HepG2 (cell line): ENCODE results near the gene HLF. TPM values are rescaled to one million over a fixed set of nuclear protein-coding genes. Genes with fewer than 3 reads are reported as not detected.

Experiments
- ATAC-seq: fragments of 200-7000 bp; cut with Tn5 transposase; 3 replicates; pipeline ENCODE4 v1.9.1; 2020; ENCODE audit warnings: mild to moderate bottlenecking, moderate library complexity
- BruUV-seq: library from RNA; stranded (reverse); fragments of 400-500 nt; replicated peaks from 2 replicates; lab custom pipeline; 2021; lab: Mats Ljungman, UMichigan
- CTCF ChIA-PET: fragments of 300-600 bp; formaldehyde crosslinking; extraction: SDS; loops from one replicate; lab custom pipeline; 2021; ENCODE audit warnings: low total read pairs, inconsistent platforms, low intra/inter-chr PET ratio; lab: Yijun Ruan, JAX
- POLR2A ChIA-PET: fragments of 350-600 bp; sonication (Branson Sonifier 250); formaldehyde crosslinking; loops from one replicate; lab custom pipeline; 2020; ENCODE audit warnings: antibody characterized with exemption, inconsistent platforms; lab: Yijun Ruan, JAX
- DNase-seq: peaks from one replicate; pipeline ENCODE4 v3.0.0-alpha.2; 2015; ENCODE audit warnings: low spot score
- FAIRE-seq: peaks from 3 replicates; lab custom pipeline; 2011; peaks lifted over from hg19 to GRCh38; lab: Jason Lieb, UNC
- H2AFZ ChIP-seq: one replicate; pipeline ENCODE4 v1.6.1; 2011; ENCODE audit warnings: low read length, inconsistent platforms
- H3K27ac ChIP-seq: fragments of 300-600 bp; 3 replicates; pipeline ENCODE4 v1.8.0; 2011; ENCODE audit warnings: mixed run types, mild to moderate bottlenecking, mixed read lengths, low read length, inconsistent platforms; ENCODE audit not compliant: insufficient read depth; ENCODE audit errors: extremely low read length
- H3K27me3 ChIP-seq, 2 experiments: fragments of 200-600 bp in 1 of 2; 2 replicates in 1 of 2; 3 replicates in 1 of 2; pipeline versions ENCODE4 v1.6.0 to v1.8.0; 2011; ENCODE audit warnings: low read length in 2 of 2, mild to moderate bottlenecking in 2 of 2, moderate library complexity in 2 of 2, inconsistent platforms in 1 of 2; ENCODE audit not compliant: insufficient read depth in 2 of 2, control insufficient read depth in 1 of 2
- H3K36me3 ChIP-seq, 2 experiments: fragments of 200-600 bp in 1 of 2; replicated peaks in 1 of 2; 2 replicates in 1 of 2; 3 replicates in 1 of 2; pipeline versions ENCODE4 v1.5.1 to v1.8.0; 2011; ENCODE audit warnings: low read length in 2 of 2, inconsistent platforms in 1 of 2; ENCODE audit not compliant: insufficient read depth in 2 of 2, control insufficient read depth in 1 of 2
- H3K4me1 ChIP-seq: 2 replicates; pipeline ENCODE4 v1.5.1; 2012; ENCODE audit warnings: low read length, inconsistent platforms; ENCODE audit not compliant: insufficient read depth
- H3K4me2 ChIP-seq: 2 replicates; pipeline ENCODE4 v1.6.0; 2011; ENCODE audit warnings: low read depth, low read length, inconsistent platforms
- H3K4me3 ChIP-seq, 3 experiments: fragments of 200-600 bp in 1 of 3; sonication (generic), shearing (Covaris generic) in 1 of 3; replicated peaks in 1 of 3; 2 replicates each; pipeline ENCODE4 v1.5.1; 2011 to 2016; ENCODE audit warnings: low read length in 3 of 3, inconsistent platforms in 2 of 3, low read depth in 2 of 3, mild to moderate bottlenecking in 2 of 3, control low read depth in 1 of 3, mixed read lengths in 1 of 3; ENCODE audit not compliant: insufficient read depth in 1 of 3
- H3K79me2 ChIP-seq: one replicate; pipeline ENCODE4 v1.6.1; 2011; ENCODE audit warnings: low read length, inconsistent platforms; ENCODE audit not compliant: insufficient read depth
- H3K9ac ChIP-seq: 2 replicates; pipeline ENCODE4 v1.6.0; 2011; ENCODE audit warnings: mild to moderate bottlenecking, low read depth, low read length, inconsistent platforms; ENCODE audit not compliant: insufficient read depth
- H3K9me3 ChIP-seq: 2 replicates; pipeline ENCODE4 v1.5.1; 2012; ENCODE audit warnings: mild to moderate bottlenecking, low read length
- H4K20me1 ChIP-seq: 2 replicates; pipeline ENCODE4 v1.6.0; 2011; ENCODE audit warnings: inconsistent platforms, mild to moderate bottlenecking, low read length, moderate library complexity; ENCODE audit not compliant: insufficient read depth
- DMAP1 ChIP-seq: IDR thresholded peaks from 2 replicates; pipeline ENCODE4 v1.6.1; 2016
- GATAD2A ChIP-seq: IDR thresholded peaks from 2 replicates; pipeline ENCODE4 v1.6.1; 2016
- GRHL1 ChIP-seq: sonication (generic); formaldehyde crosslinking; conservative IDR thresholded peaks from 2 replicates; pipeline ENCODE4 v1.8.0; 2022; ENCODE audit warnings: missing genetic modification reagents
- HMG20A ChIP-seq: IDR thresholded peaks from 2 replicates; pipeline ENCODE4 v1.6.1; 2016; ENCODE audit warnings: borderline replicate concordance
- JUN ChIP-seq: sonication (generic); formaldehyde crosslinking; IDR thresholded peaks from 2 replicates; pipeline ENCODE4 v1.4.0; 2020; ENCODE audit warnings: mild to moderate bottlenecking, missing genetic modification reagents
- LBX2 ChIP-seq: sonication (generic); formaldehyde crosslinking; IDR thresholded peaks from 2 replicates; pipeline ENCODE4 v1.5.0; 2020; ENCODE audit warnings: missing genetic modification reagents, mild to moderate bottlenecking, borderline replicate concordance
- NR2C2 ChIP-seq: sonication (generic); formaldehyde crosslinking; IDR thresholded peaks from 2 replicates; pipeline ENCODE4 v1.4.0; 2020; ENCODE audit warnings: missing genetic modification reagents, mild to moderate bottlenecking, moderate library complexity, borderline replicate concordance
- RBM22 ChIP-seq: fragments of 200-400 bp; formaldehyde crosslinking; optimal IDR thresholded peaks from 2 replicates; pipeline ENCODE3; 2017; ENCODE audit warnings: mild to moderate bottlenecking, low read length, moderate library complexity
- SNAPC5 ChIP-seq: sonication (generic); formaldehyde crosslinking; IDR thresholded peaks from 2 replicates; pipeline ENCODE4 v1.8.1; 2023; ENCODE audit warnings: mild to moderate bottlenecking, missing genetic modification reagents, borderline replicate concordance
- TAF15 ChIP-seq: fragments of 200-400 bp; formaldehyde crosslinking; IDR thresholded peaks from one replicate; pipeline ENCODE4 v1.6.1; 2018; ENCODE audit warnings: mild to moderate bottlenecking, low read depth, low read length; ENCODE audit not compliant: poor library complexity, severe bottlenecking
- ZBTB10 ChIP-seq: sonication (generic); formaldehyde crosslinking; IDR thresholded peaks from 2 replicates; pipeline ENCODE4 v1.4.0; 2020; ENCODE audit warnings: missing genetic modification reagents, borderline replicate concordance
- ZNF3 ChIP-seq: IDR thresholded peaks from 2 replicates; pipeline ENCODE4 v1.7.0; 2017; ENCODE audit warnings: inconsistent platforms
- ZNF337 ChIP-seq: sonication (generic); formaldehyde crosslinking; IDR thresholded peaks from 2 replicates; pipeline ENCODE4 v1.5.1; 2020; ENCODE audit warnings: missing genetic modification reagents, low read depth, mild to moderate bottlenecking, borderline replicate concordance
- ZNF562 ChIP-seq: sonication (generic); formaldehyde crosslinking; IDR thresholded peaks from 2 replicates; pipeline ENCODE4 v1.8.0; 2022; ENCODE audit warnings: missing genetic modification reagents, borderline replicate concordance
- ZNF589 ChIP-seq: sonication (generic); formaldehyde crosslinking; conservative IDR thresholded peaks from 2 replicates; pipeline ENCODE4 v1.8.0; 2022; ENCODE audit warnings: mild to moderate bottlenecking, moderate library complexity, missing genetic modification reagents
- ZNF883 ChIP-seq: sonication (generic); formaldehyde crosslinking; IDR thresholded peaks from 2 replicates; pipeline ENCODE4 v1.5.1; 2020; ENCODE audit warnings: mild to moderate bottlenecking, missing genetic modification reagents; ENCODE audit errors: not compliant biosample characterization
- WGBS: methylation state at CpG from one replicate; pipeline ENCODE4 v1.1.6; 2017; ENCODE audit warnings: low lambda C conversion rate; 5-methylcytosine and 5-hydroxymethylcytosine counted together
- in situ Hi-C: cut with HindIII; loops from 2 replicates; pipeline ENCODE4 v1.10.0; 2017; ENCODE audit warnings: low pct_unique_long_range_greater_than_20kb; ENCODE audit not compliant: extremely low pct_ligation_motif_present
- intact Hi-C: fragments of 100-400 bp; cut with micrococcal nuclease; formaldehyde crosslinking; loops from one replicate; pipeline ENCODE4 v1.10.0; 2022; ENCODE audit not compliant: unreplicated experiment
- polyA plus RNA-seq, 8 experiments: library from polyadenylated mRNA; depleted of rRNA in 3 of 8; stranded (reverse) in 7 of 8; unstranded in 1 of 8; fragments of >200 nt; fragmentation: Illumina TruSeq in 4 of 8; extraction: Trizol in 4 of 8; gene quantifications; 2 replicates each; pipeline versions ENCODE4 v1.2.1 to v1.2.3, GENCODE V29; 2011 to 2016; ENCODE audit warnings: low read depth in 4 of 8, missing spikeins in 1 of 8, mixed read lengths in 1 of 8; ENCODE audit not compliant: insufficient read depth in 1 of 8
- total RNA-seq, 5 experiments: library from RNA; depleted of rRNA; stranded (reverse); fragments of >200 nt; fragmentation: Illumina TruSeq; extraction: Trizol; gene quantifications; 2 replicates each; pipeline ENCODE4 v1.2.3, GENCODE V29; 2016; ENCODE audit warnings: low read depth in 1 of 5

Gene HLF
- total and polyA plus RNA-seq, 2 of the 13 experiments (the other 11 are each of a cell fraction or from before 2014, with no cell fraction given): 202 to 346 TPM

GRCh38 chr17:55350825-55351205 is 86.1 kb downstream of the HLF start (continued):
- TF ChIP-seq NR2C2 (CRISPR knock-in tag) (no peak), ZBTB10 (CRISPR knock-in tag) (no peak), ZNF589 (CRISPR knock-in tag) (no peak), RBM22 (no peak), GRHL1 (CRISPR knock-in tag) (no peak), GATAD2A (peak; percentile 7; the same call in 1 of the 2 replicates)

- ChIA-PET POLR2A (no interaction called here), CTCF (no interaction called here)
- Histone ChIP-seq H4K20me1 (no peaks in the 10 kb centered on the region), H2AFZ (peak overlapping the region; percentile 24), H3K79me2 (no peaks in the 10 kb centered on the region), H3K4me1 (peaks cover 43% of the 10 kb centered on the region), H3K4me2 (peak overlapping the region; percentile 23), H3K27ac (no peak overlapping the region), H3K36me3 (no peaks in the 10 kb centered on the region), H3K4me3 (no peak overlapping the region), H3K9me3 (peaks cover 7% of the 10 kb centered on the region), H3K9ac (no peak overlapping the region), H3K27me3 (no peaks in the 10 kb centered on the region)
- 74% methylated on average over 1 of the region's 1 CpG for WGBS
- FAIRE-seq: peak; percentile 4
- in situ Hi-C loops (loop anchor here (10.0 kb wide), 1 partner anchor 296 kb away; no protein-coding TSS in a partner anchor), intact Hi-C loops (loop anchor here (10.0 kb wide), 1 partner anchor 446 kb away; the partner anchor contains the start of gene TOM1L1)
- peak; percentile 44; the same call in 2 of the 3 replicates for ATAC-seq
- BruUV-seq: no TSS peak
- no peak for TF ChIP-seq TAF15
- no peak for TF ChIP-seq JUN (CRISPR knock-in tag)
- no peak for TF ChIP-seq LBX2 (CRISPR knock-in tag)
- no peak for TF ChIP-seq ZNF562 (CRISPR knock-in tag)
- TF ChIP-seq HMG20A (CRISPR knock-in tag): 0 out of 2 replicates have a peak, but pooled peaks have one; percentile 17
- no peak for TF ChIP-seq ZNF883 (CRISPR knock-in tag)
- TF ChIP-seq ZNF337 (CRISPR knock-in tag): 0 out of 2 replicates have a peak, but pooled peaks have one; percentile 12
- TF ChIP-seq DMAP1: no peak
- peak; percentile 78 for TF ChIP-seq ZNF3 (CRISPR knock-in tag)
- no peak for TF ChIP-seq SNAPC5 (CRISPR knock-in tag)
- no peak for DNase-seq
Observed at GRCh38 chr17:55351226-55351625, 86.5 kb downstream of the HLF start.
